Measurements from ENCODE around the gene PTHLH. TPM values are rescaled to one million over a fixed set of nuclear protein-coding genes. Genes with fewer than 3 reads are reported as not detected.

Gene PTHLH
- total and polyA plus RNA-seq, 2 experiments from 2014 or later, result not detected

- DNase-seq (ENCODE audit: low spot score) (peak; percentile 56), ATAC-seq (peak; percentile 48)
- Mint-ChIP-seq H3K27me3 (ENCODE audit: insufficient read depth, low read depth, poor library complexity) (peaks cover 76% of the 10 kb centered on the region), H3K27ac (no peak overlapping the region), H3K4me1 (peaks cover 43% of the 10 kb centered on the region), H3K4me3 (peak overlapping the region; percentile 82), H3K9me3 (no peaks in the 10 kb centered on the region), H3K36me3 (ENCODE audit: low read depth) (peaks cover 3% of the 10 kb centered on the region; the same call in 1 of the 3 replicates)
- Histone ChIP-seq H3K4me1 (ENCODE audit: insufficient read depth) (peaks cover 61% of the 10 kb centered on the region), H3K9me2 (ENCODE audit: insufficient read depth) (no peaks in the 10 kb centered on the region), H3K27ac (ENCODE audit: low read depth) (no peak overlapping the region), H3K36me3 (ENCODE audit: insufficient read depth) (no peaks in the 10 kb centered on the region), H3K4me2 (peak overlapping the region; percentile 78), H2AFZ (peak overlapping the region; percentile 54; the same call in 1 of the 2 replicates), H3F3A (replicated peaks; ENCODE audit: low read depth) (peaks cover 12% of the 10 kb centered on the region), H4K20me1 (replicated peaks; ENCODE audit: insufficient read depth) (0 out of 2 replicates have a peak, but pooled peaks cover 5% of the 10 kb centered on the region), H3K27me3 (ENCODE audit: insufficient read depth) (peaks cover 97% of the 10 kb centered on the region), H3K79me2 (replicated peaks; ENCODE audit: insufficient read depth) (no peaks in the 10 kb centered on the region), H3K4me3 (peak overlapping the region; percentile 60)
- TF ChIP-seq ETS1 (IDR thresholded peaks at IDR 0.05) (no peak), EZH2 (IDR thresholded peaks at IDR 0.05; ENCODE audit: low read depth, unreplicated experiment) (no peak), ZNF331 (CRISPR knock-in tag; IDR thresholded peaks at IDR 0.05; ENCODE audit: low read depth) (no peak), CREB1 (CRISPR knock-in tag; IDR thresholded peaks at IDR 0.05; ENCODE audit: low read depth) (no peak), JUNB (IDR thresholded peaks at IDR 0.05; ENCODE audit: unreplicated experiment) (no peak), STAT1 (IDR thresholded peaks at IDR 0.05; ENCODE audit: unreplicated experiment) (no peak), NANOG (IDR thresholded peaks at IDR 0.05; ENCODE audit: borderline replicate concordance) (no peak), POLR2AphosphoS5 (IDR thresholded peaks at IDR 0.05; ENCODE audit: low read depth) (no peak), ZNF114 (CRISPR knock-in tag; IDR thresholded peaks at IDR 0.05) (no peak), EZH2phosphoT487 (IDR thresholded peaks at IDR 0.05; ENCODE audit: unreplicated experiment) (no peak)
- TF ChIP-seq, protein P1, sequence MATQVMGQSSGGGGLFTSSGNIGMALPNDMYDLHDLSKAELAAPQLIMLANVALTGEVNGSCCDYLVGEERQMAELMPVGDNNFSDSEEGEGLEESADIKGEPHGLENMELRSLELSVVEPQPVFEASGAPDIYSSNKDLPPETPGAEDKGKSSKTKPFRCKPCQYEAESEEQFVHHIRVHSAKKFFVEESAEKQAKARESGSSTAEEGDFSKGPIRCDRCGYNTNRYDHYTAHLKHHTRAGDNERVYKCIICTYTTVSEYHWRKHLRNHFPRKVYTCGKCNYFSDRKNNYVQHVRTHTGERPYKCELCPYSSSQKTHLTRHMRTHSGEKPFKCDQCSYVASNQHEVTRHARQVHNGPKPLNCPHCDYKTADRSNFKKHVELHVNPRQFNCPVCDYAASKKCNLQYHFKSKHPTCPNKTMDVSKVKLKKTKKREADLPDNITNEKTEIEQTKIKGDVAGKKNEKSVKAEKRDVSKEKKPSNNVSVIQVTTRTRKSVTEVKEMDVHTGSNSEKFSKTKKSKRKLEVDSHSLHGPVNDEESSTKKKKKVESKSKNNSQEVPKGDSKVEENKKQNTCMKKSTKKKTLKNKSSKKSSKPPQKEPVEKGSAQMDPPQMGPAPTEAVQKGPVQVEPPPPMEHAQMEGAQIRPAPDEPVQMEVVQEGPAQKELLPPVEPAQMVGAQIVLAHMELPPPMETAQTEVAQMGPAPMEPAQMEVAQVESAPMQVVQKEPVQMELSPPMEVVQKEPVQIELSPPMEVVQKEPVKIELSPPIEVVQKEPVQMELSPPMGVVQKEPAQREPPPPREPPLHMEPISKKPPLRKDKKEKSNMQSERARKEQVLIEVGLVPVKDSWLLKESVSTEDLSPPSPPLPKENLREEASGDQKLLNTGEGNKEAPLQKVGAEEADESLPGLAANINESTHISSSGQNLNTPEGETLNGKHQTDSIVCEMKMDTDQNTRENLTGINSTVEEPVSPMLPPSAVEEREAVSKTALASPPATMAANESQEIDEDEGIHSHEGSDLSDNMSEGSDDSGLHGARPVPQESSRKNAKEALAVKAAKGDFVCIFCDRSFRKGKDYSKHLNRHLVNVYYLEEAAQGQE (IDR thresholded peaks at IDR 0.05; ENCODE audit: unreplicated experiment), result no peak
- TF ChIP-seq, protein P2, sequence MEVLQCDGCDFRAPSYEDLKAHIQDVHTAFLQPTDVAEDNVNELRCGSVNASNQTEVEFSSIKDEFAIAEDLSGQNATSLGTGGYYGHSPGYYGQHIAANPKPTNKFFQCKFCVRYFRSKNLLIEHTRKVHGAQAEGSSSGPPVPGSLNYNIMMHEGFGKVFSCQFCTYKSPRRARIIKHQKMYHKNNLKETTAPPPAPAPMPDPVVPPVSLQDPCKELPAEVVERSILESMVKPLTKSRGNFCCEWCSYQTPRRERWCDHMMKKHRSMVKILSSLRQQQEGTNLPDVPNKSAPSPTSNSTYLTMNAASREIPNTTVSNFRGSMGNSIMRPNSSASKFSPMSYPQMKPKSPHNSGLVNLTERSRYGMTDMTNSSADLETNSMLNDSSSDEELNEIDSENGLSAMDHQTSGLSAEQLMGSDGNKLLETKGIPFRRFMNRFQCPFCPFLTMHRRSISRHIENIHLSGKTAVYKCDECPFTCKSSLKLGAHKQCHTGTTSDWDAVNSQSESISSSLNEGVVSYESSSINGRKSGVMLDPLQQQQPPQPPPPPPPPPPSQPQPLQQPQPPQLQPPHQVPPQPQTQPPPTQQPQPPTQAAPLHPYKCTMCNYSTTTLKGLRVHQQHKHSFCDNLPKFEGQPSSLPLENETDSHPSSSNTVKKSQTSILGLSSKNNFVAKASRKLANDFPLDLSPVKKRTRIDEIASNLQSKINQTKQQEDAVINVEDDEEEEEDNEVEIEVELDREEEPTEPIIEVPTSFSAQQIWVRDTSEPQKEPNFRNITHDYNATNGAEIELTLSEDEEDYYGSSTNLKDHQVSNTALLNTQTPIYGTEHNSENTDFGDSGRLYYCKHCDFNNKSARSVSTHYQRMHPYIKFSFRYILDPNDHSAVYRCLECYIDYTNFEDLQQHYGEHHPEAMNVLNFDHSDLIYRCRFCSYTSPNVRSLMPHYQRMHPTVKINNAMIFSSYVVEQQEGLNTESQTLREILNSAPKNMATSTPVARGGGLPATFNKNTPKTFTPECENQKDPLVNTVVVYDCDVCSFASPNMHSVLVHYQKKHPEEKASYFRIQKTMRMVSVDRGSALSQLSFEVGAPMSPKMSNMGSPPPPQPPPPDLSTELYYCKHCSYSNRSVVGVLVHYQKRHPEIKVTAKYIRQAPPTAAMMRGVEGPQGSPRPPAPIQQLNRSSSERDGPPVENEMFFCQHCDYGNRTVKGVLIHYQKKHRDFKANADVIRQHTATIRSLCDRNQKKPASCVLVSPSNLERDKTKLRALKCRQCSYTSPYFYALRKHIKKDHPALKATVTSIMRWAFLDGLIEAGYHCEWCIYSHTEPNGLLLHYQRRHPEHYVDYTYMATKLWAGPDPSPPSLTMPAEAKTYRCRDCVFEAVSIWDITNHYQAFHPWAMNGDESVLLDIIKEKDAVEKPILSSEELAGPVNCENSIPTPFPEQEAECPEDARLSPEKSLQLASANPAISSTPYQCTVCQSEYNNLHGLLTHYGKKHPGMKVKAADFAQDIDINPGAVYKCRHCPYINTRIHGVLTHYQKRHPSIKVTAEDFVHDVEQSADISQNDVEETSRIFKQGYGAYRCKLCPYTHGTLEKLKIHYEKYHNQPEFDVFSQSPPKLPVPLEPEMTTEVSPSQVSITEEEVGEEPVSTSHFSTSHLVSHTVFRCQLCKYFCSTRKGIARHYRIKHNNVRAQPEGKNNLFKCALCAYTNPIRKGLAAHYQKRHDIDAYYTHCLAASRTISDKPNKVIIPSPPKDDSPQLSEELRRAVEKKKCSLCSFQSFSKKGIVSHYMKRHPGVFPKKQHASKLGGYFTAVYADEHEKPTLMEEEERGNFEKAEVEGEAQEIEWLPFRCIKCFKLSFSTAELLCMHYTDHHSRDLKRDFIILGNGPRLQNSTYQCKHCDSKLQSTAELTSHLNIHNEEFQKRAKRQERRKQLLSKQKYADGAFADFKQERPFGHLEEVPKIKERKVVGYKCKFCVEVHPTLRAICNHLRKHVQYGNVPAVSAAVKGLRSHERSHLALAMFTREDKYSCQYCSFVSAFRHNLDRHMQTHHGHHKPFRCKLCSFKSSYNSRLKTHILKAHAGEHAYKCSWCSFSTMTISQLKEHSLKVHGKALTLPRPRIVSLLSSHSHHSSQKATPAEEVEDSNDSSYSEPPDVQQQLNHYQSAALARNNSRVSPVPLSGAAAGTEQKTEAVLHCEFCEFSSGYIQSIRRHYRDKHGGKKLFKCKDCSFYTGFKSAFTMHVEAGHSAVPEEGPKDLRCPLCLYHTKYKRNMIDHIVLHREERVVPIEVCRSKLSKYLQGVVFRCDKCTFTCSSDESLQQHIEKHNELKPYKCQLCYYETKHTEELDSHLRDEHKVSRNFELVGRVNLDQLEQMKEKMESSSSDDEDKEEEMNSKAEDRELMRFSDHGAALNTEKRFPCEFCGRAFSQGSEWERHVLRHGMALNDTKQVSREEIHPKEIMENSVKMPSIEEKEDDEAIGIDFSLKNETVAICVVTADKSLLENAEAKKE (CRISPR knock-in tag; IDR thresholded peaks at IDR 0.05), result no peak
- TF ChIP-seq, protein P3, sequence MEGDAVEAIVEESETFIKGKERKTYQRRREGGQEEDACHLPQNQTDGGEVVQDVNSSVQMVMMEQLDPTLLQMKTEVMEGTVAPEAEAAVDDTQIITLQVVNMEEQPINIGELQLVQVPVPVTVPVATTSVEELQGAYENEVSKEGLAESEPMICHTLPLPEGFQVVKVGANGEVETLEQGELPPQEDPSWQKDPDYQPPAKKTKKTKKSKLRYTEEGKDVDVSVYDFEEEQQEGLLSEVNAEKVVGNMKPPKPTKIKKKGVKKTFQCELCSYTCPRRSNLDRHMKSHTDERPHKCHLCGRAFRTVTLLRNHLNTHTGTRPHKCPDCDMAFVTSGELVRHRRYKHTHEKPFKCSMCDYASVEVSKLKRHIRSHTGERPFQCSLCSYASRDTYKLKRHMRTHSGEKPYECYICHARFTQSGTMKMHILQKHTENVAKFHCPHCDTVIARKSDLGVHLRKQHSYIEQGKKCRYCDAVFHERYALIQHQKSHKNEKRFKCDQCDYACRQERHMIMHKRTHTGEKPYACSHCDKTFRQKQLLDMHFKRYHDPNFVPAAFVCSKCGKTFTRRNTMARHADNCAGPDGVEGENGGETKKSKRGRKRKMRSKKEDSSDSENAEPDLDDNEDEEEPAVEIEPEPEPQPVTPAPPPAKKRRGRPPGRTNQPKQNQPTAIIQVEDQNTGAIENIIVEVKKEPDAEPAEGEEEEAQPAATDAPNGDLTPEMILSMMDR (conservative IDR thresholded peaks at IDR 0.05; ENCODE audit: low read depth in 2 of 2), result no peak
Observed at GRCh38 chr12:27968972-27969623, 3.4 kb downstream of the PTHLH start.

All from GM23338 (cell line).